SK-N-MC (cell line): Measurements from ENCODE around the gene OCA2.

Experiments used
- EZH2 ChIP-seq: fragments of 200-600 bp; sonication (generic); IDR thresholded peaks from one replicate; pipeline ENCODE4 v1.6.1; 2017; ENCODE audit warnings: antibody characterized with exemption
- POLR2AphosphoS5 ChIP-seq: IDR thresholded peaks from 2 replicates; pipeline ENCODE4 v1.6.1; 2012; ENCODE audit warnings: mild to moderate bottlenecking, low read depth, low read length, borderline replicate concordance

DNA sequence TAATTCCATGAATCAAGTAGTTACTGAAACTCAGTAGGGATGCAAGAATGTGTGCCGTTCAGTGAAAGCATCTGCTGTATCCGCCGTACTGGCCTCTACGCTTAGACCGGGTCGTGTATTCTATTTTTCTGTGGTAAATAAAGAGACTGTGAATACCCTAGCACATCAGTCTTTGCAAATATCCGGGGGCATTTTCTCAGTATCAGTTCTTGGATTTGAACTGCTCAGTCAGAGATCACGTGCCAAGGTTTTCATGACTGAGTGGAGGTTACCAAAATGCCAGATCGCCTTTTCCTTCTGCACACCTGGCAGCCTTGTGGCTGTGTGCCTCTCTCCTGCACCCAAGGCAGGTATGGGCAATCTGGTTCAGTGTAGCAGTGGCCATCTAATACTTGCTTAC is 377.0 kb downstream of the OCA2 start:
- TF ChIP-seq EZH2 (no peak), POLR2AphosphoS5 (no peak)
